Measurements from ENCODE around the gene MEIS2.

The MEIS2 gene

GRCh38 chr15:36879568-36880222 is 220.7 kb downstream of the MEIS2 start:
- no peak for DNase-seq (ENCODE audit: low spot score)

DNA sequence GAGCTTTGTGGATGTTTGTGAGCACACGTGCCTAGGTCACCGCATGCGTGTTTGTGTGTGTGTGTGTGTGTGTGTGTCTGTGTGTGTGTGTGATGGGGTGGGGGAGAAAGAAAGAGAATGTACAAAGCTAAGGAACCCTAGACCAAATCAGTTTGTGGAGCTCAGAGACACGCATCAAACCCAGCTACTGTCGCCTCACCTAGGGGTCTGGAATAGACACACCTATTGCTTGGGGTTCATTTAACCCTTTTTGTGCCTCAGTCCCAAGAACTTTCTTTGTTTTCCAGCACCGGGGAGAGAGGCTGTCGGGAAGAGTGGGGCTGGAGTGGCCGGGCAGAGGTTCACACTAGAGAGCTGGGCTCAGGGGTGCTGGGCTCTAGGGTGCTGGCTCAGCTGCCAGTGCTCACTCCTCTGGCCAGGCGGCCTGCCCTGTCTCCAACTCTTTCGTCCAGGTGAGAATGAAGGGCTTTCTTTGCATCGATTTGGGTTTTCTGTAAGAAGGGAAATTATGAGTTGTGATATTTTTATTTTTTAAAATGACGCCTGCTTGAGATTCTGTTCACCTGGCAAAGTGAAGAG is 221.6 kb downstream of the MEIS2 start:
- no peak for DNase-seq (ENCODE audit: low spot score)

- no peak for DNase-seq (ENCODE audit: low spot score)
Measured at GRCh38 chr15:36877796-36878683, 222.3 kb downstream of the MEIS2 start.

DNA sequence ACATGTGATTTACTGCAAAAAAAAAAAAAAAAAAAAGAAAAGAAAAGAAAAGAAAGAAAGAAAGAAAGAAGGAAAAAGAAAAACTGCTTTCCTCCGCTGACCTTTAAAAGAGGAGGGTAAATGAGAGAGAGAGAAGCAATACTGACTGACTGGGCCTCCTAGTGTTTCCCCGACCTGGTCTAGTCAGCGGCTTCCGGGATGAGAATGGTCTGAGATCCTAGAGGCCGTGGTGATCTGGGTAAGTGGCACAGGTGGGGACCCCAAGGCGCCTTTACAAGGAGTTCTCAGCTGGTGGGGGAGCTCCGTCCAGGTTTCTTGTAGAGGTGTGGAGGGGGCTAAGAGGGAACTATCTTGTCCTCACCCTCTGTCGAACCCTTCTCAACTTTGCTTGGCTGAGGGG is 223.1 kb downstream of the MEIS2 start:
- DNase-seq (ENCODE audit: low spot score) = no peak

DNA sequence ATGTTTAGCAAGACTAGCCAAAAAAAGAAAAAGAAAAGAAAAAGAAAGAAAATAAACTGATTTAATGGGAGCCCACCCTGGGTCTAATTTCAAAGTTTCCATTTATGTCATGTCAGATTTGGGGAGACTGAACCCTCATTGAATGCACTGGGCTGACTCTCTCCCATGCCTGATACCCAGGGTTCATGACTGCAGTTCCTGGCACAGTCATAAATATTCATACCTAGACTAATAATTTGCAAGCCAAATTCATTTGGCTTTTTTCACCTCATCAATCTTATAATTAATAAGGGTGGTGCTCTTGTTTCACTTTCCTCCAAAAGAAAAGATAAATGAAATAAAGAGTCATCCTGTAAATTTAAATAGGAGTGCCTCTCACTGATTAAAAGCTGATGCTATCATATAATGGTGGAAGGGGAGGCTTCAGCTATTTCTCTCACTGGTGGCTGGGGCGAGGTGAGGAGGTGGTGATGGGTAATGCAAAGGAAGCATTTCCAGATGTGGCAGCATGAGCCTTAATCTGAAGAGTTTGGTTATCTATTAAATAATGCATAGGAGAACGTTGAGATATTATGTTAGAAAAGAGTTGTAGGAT is 224.5 kb downstream of the MEIS2 start:
- DNase-seq (ENCODE audit: low spot score) = no peak

GRCh38 chr15:36874930-36875329 is 225.4 kb downstream of the MEIS2 start:
- DNase-seq (ENCODE audit: low spot score) = no peak

GRCh38 chr15:36867436-36867835 is 232.9 kb downstream of the MEIS2 start:
- no peak for DNase-seq (ENCODE audit: low spot score)

DNA sequence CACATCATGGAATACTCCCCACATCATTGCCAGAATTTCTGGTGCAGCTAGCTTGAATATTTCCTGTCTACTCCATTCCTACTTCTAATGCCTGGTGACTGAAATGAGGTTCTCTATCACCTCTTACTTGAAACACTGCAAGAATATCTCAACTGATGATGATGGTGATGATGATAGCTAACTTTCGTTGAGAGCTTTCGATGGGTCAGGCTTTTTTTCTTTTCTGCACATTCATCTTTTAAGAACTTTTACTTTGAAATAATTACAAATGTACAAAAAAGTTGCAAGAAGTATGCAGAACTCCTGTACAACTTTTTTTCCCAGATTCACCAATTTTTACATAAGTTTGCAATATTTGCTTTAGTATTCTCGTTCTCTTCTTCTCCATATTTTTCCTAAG is 233.5 kb downstream of the MEIS2 start:
- no peak for DNase-seq (ENCODE audit: low spot score)

- no peak for DNase-seq (ENCODE audit: low spot score)
Measured at GRCh38 chr15:36863570-36863969, 236.8 kb downstream of the MEIS2 start.

GRCh38 chr15:36860792-36861191 is 239.6 kb downstream of the MEIS2 start:
- DNase-seq (ENCODE audit: low spot score) = no peak

DNA sequence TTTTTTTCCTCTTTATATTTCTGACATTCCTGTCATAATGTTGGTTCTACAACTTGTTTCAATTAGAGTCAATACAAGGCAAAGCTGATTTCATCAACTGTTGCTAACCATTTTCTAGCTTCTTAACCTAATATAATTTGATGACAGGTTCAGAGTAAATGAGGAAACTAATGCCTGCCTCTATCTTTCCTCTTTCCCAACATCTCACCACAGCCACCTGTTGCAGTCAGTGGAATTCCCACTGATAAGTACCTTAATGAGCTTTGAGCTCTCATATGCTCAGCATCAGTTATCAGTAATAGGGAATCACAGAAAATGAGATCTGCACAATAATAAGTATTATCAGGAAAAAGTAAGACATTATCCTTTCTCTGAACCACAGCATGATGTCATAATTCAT is 241.9 kb downstream of the MEIS2 start:
- no peak for DNase-seq (ENCODE audit: low spot score)

DNA sequence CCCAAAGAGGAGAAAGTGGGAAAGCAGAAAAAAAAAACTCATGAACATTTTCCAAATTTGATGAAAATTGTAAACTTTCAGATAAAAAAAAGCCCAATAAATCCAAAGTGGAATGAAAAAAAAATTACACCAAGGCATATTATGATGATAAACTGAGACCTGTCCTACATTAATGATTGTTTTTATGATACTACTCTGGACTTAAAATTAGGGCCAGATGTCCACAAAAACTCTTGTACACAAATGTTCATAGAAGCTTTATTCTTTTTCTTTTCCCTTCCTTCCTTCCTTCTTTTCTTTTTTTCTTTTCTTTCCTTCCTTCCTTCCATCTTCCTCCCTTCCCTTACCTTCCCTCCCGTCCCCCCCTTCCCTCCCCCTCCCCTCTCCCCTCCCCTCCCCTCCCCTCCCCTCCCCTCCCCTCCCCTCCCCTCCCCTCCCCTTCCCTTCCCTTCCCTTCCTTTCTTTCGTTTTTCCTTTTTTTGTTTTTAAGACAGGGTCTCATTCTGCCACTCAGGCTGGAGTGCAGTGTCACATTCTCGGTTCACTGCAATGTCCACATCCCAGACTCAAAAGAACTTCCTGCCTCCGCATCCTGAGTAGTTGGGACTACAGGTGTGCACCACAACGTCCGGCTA is 243.9 kb downstream of the MEIS2 start:
- DNase-seq (ENCODE audit: low spot score) = no peak

DNA sequence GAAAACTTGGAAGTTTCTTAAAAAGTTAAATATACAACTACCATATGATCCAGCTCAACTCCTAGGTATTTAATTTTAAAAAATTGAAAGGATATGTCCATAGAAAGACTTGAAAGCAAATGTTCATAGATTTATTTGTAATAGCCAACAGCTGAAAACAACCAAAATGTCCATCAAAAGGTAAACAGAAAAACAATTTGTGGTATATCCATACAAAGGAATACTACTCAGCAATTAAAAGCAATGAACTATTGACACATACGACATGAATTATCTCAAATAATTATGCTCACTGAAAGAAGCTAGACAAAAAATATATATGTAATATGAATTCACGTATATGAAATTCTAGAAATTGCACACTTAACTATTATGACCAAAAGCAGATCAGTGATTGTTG is 249.5 kb downstream of the MEIS2 start:
- no peak for DNase-seq (ENCODE audit: low spot score)

GRCh38 chr15:36845270-36845669 is 255.1 kb downstream of the MEIS2 start:
- DNase-seq (ENCODE audit: low spot score) = no peak

DNA sequence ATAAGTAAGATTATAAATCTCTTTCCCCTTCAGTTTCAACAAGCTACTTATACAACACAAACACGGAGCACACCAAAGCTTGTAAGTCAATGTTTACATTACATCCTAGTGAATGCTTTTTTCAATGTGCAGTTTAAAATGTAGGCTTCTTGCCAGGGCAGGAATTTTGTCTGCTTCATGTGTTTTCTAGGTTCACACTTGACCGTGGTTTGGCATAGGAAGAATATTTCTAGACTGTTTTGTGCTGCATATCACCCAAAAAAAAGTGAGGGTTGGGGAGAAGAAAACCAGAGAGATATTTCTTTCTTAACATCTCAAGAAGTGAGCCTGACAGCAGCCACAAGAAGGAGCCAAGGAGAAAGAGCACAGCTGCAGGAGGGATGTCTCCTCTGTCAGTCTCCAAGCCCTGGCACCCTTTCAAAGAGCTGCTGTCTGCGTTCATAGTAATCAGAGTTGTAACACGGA is 255.8 kb downstream of the MEIS2 start:
- no peak for DNase-seq (ENCODE audit: low spot score)

GRCh38 chr15:36843822-36844221 is 256.5 kb downstream of the MEIS2 start:
- DNase-seq (ENCODE audit: low spot score) = no peak

- no peak for DNase-seq (ENCODE audit: low spot score)
Measured at GRCh38 chr15:36841193-36841592, 259.2 kb downstream of the MEIS2 start.
